Stimulated activated naive B cell treated with anti-CD40 and anti-IgM and Interleukin-4, amounts not matched to agents 10 μg/mL and 1 μg/mL and 100 μg/mL, for 72 hours (primary cell): ENCODE measurements around the gene STARD7.
A peak's percentile ranks its signal among the peaks of the same experiment; 100 is the strongest.
"Not testable (repeated sequence)": the region's sequence is repeated elsewhere in the genome, so short reads cannot be mapped to it uniquely, and the experiment has no call there.

Experiments
- ATAC-seq, 2 donors: fragments of 150-1000 bp; cut with Tn5 transposase; replicated peaks; 2 replicates each; pipeline ENCODE4 v1.10.0; 2021; ENCODE audit warnings: moderate library complexity in 1 of 2
- DNase-seq: peaks from one replicate; pipeline ENCODE4 v3.0.0; 2021
- H3K27ac Mint-ChIP-seq: one replicate; pipeline ENCODE4 v1.8.0; 2022; ENCODE audit warnings: mild to moderate bottlenecking, mixed read lengths
- H3K27me3 Mint-ChIP-seq, 2 donors: one replicate each; pipeline ENCODE4 v1.8.0; 2022; ENCODE audit warnings: mixed read lengths in 2 of 2
- H3K36me3 Mint-ChIP-seq, 2 donors: one replicate each; pipeline ENCODE4 v1.8.0; 2022; ENCODE audit warnings: mixed read lengths in 2 of 2, mild to moderate bottlenecking in 1 of 2
- H3K4me1 Mint-ChIP-seq, 2 donors: one replicate each; pipeline ENCODE4 v1.8.0; 2022; ENCODE audit warnings: mixed read lengths in 2 of 2, mild to moderate bottlenecking in 1 of 2
- H3K4me3 Mint-ChIP-seq, 2 donors: one replicate each; pipeline ENCODE4 v1.8.0; 2022; ENCODE audit warnings: mild to moderate bottlenecking in 2 of 2, mixed read lengths in 2 of 2, moderate library complexity in 1 of 2
- H3K9me3 Mint-ChIP-seq, 2 donors: one replicate each; pipeline ENCODE4 v1.8.0; 2022; ENCODE audit warnings: mixed read lengths in 2 of 2, mild to moderate bottlenecking in 1 of 2

STARD7 gene, protein sequence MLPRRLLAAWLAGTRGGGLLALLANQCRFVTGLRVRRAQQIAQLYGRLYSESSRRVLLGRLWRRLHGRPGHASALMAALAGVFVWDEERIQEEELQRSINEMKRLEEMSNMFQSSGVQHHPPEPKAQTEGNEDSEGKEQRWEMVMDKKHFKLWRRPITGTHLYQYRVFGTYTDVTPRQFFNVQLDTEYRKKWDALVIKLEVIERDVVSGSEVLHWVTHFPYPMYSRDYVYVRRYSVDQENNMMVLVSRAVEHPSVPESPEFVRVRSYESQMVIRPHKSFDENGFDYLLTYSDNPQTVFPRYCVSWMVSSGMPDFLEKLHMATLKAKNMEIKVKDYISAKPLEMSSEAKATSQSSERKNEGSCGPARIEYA

DNA sequence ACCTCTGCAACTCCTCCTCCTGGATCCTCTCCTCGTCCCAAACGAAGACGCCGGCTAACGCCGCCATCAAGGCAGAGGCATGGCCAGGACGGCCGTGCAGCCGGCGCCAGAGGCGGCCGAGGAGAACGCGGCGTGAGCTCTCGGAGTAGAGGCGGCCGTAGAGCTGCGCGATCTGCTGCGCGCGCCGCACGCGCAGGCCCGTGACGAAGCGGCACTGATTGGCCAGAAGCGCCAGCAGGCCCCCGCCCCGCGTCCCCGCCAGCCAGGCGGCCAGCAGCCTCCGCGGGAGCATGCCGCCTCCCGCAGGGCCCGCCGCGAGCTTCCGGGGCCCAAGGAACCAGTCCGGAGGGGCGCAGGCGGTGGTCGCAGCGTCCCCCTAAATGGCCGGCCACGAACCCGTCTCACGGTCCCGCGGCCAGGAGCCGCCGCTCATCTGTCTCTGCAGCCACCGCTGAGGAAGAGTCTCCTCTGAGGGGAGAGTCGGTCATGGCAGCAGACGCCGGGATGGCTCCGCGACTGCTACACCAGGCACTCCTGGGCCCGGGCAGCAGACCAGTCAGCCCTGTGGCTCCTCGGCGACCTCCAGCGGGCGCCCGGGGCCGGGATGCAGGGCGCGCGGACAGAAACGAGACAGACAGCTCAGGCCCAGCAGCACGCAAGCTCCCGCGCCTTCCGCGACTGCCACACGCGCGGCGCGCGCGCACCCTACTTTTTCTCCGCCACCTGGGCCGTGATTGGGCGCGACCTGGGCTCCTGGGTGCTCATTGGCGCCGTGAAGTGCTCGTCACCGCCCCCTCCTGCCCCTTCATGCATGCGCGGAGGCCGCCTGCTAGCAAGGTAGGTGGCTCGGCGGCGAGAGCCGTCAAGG is at the start of gene STARD7:
Gene STARD7 (minus strand): TSS at position 685 of the 868 bp plus-strand sequence. CDS start 393 bp downstream, at position 292.
- Mint-ChIP-seq H3K9me3 (no peaks in the 10 kb centered on the region), H3K4me1 (peaks cover 28 to 54% of the 10 kb centered on the region in 2 donors), H3K27me3 (no peaks in the 10 kb centered on the region), H3K36me3 (peaks cover 29 to 42% of the 10 kb centered on the region in 2 donors), H3K4me3 (peak within 1 kb of the TSS; percentile 91 to 95), H3K27ac (peak within 1 kb of the TSS; percentile 96)
- ATAC-seq (peak; percentile 92), DNase-seq (peak; percentile 99)

DNA sequence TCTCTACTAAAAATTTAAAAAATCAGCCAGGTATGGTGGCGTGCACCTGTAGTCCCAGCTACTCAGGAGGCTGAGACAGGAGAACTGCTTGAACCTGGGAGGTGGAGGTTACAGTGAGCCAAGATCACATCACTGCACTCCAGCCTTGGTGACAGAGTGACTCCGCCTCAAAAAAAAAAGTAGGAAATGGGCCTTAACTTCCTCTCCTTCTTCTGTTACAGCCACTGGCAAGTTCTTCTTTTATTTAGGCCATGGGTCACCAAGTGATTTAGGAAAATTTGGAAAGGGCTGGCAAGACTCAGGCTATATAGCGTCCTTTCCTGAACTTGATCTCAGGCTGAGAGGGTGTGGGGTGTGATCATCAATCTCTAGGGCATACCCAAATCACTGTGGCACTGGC is 49.1 kb upstream of the STARD7 start:
- H3K9me3 Mint-ChIP-seq, H3K27me3 Mint-ChIP-seq, ATAC-seq, DNase-seq, H3K4me3 Mint-ChIP-seq: not testable (repeated sequence)
- Mint-ChIP-seq H3K27ac (peak overlapping the region; percentile 91), H3K36me3 (peaks cover 31 to 58% of the 10 kb centered on the region in 2 donors), H3K4me1 (peaks cover 41 to 92% of the 10 kb centered on the region in 2 donors)

DNA sequence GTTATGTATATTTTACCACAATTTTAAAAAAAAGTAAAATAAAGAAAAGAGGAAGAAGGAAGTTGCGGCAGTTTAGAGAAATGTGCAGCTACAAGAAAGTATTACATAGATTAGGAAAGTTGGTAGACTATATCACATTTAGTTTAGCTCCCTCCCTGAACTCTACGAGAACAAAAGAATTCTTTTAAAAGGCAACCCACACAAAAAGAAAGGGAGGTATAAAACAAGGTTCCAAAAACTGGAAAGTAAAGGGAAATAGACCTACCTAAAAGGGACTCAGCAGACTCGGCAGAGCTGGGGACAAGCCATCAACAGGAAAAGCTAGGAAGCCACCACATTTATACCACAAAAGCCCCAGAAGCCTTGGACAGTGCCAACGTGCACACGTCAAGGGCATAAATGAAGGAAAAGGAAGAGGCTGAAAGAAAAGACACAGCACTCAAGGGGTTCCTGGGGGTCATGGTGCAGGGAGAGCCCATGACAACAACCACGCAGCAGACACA is 48.0 kb upstream of the STARD7 start:
- H3K27me3 Mint-ChIP-seq = no peaks in the 10 kb centered on the region
- H3K27ac Mint-ChIP-seq = peak overlapping the region; percentile 92
- ATAC-seq = peak; percentile 27 to 43
- DNase-seq = no peak
- H3K9me3 Mint-ChIP-seq = no peaks in the 10 kb centered on the region
- peak overlapping the region; percentile 34 to 70 for H3K4me3 Mint-ChIP-seq
- H3K36me3 Mint-ChIP-seq = peaks cover 41 to 68% of the 10 kb centered on the region in 2 donors
- peaks cover 41 to 86% of the 10 kb centered on the region in 2 donors for H3K4me1 Mint-ChIP-seq

DNA sequence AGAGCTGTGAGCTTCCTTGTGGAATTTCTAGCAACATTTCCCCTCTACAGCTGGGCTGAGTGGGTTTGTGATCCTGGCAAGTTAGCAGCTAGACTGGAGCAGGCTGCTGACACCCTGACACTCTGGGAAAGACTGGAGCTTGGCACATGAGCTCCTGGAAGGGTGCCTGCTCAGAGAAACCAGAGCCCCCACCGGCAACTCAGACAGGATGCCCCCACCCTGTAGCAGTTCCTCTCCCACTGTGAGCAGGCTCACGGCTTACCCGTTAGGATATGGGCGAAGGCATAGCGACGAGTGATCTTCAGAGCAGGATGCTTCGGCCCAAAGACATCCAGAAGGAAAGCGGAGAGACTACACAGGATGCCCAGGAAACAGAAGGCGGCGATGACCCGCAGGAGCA is 45.9 kb upstream of the STARD7 start:
- no peaks in the 10 kb centered on the region for H3K27me3 Mint-ChIP-seq
- H3K36me3 Mint-ChIP-seq = peaks cover 58 to 71% of the 10 kb centered on the region in 2 donors
- DNase-seq (no peak), ATAC-seq (no peak)
- no peaks in the 10 kb centered on the region for H3K9me3 Mint-ChIP-seq
- peaks cover 29 to 77% of the 10 kb centered on the region in 2 donors for H3K4me1 Mint-ChIP-seq
- H3K27ac Mint-ChIP-seq = no peak overlapping the region
- no peak overlapping the region for H3K4me3 Mint-ChIP-seq

DNA sequence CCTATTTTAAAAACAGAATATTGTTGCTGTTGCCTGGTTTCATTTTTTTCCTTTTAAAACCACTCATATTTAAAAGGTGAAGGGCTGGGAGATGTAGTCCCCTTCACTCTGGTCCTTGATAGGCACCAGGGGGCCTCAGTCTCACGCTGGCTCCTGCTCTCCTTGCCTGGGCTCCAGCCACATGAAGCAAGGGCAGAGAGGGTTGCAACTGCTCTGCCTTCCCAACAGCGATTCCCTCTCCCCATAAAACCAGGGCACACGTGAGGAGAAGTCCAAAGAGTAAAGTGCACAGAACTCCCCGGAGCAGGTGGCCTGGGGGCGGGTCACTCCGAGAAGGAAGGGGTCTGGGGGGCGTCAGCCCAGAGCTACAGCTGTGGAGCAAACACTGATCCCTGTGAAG is 44.4 kb upstream of the STARD7 start:
- DNase-seq (no peak), ATAC-seq (no peak)
- Mint-ChIP-seq H3K36me3 (peaks cover 62 to 71% of the 10 kb centered on the region in 2 donors), H3K27ac (no peak overlapping the region), H3K9me3 (no peaks in the 10 kb centered on the region), H3K27me3 (no peaks in the 10 kb centered on the region), H3K4me3 (no peak overlapping the region), H3K4me1 (peaks cover 22 to 61% of the 10 kb centered on the region in 2 donors)

DNA sequence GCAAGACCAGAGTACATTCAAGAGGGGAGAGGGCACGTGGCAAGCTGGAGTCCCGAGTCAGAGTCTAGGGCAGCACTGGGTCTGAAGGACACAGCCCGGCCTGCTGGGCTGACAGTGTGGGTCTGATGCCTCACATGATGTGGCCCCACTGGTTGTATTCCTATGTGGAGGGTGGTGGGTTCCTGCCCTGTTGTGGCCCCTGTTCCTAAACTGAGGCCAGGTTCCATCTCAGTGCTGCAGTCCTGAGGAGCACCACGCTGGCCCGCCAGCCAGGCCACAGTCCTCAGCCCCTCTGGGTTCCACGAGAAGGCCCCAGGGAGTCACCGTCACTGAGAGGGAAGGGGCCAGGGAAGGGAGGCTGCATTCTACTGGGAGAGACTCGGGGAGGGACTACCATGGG is 43.9 kb upstream of the STARD7 start:
- DNase-seq (no peak), ATAC-seq (no peak)
- H3K4me1 Mint-ChIP-seq = peaks cover 19 to 60% of the 10 kb centered on the region in 2 donors
- H3K4me3 Mint-ChIP-seq = no peak overlapping the region
- no peaks in the 10 kb centered on the region for H3K27me3 Mint-ChIP-seq
- H3K27ac Mint-ChIP-seq = peak overlapping the region; percentile 62
- H3K9me3 Mint-ChIP-seq = no peaks in the 10 kb centered on the region
- H3K36me3 Mint-ChIP-seq = peaks cover 65 to 71% of the 10 kb centered on the region in 2 donors

DNA sequence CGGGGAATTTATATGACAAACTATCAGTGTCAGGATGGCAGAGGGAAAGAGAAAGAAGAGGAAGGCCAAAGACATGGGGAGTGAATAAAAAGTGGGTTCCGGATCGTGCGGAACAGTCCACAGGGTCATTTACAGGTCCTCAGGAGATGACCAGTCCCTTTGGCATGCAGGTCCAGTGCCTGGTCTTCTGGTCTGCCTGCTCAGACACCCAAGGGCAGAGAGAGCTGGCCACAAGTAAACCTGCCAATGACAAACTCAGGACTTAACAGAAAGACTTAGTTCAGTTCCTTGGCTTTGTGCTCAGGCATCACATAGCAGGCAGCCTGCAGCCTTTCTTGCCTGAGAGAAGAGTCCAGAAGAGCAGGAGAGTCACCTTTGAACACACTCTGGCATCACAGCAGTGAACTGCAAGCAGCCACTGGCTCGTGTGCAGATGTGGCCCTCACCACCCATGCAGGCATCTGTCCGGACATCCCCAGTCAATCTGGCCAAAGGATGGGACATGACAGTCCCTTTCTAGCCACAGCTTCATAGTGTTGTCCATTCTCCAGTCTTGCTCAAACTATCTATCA is 43.2 kb upstream of the STARD7 start:
- ATAC-seq (no peak), DNase-seq (no peak)
- Mint-ChIP-seq H3K4me1 (peaks cover 20 to 59% of the 10 kb centered on the region in 2 donors), H3K27me3 (no peaks in the 10 kb centered on the region), H3K27ac (peak overlapping the region; percentile 62), H3K36me3 (peaks cover 66 to 73% of the 10 kb centered on the region in 2 donors), H3K9me3 (no peaks in the 10 kb centered on the region), H3K4me3 (no peak overlapping the region)

DNA sequence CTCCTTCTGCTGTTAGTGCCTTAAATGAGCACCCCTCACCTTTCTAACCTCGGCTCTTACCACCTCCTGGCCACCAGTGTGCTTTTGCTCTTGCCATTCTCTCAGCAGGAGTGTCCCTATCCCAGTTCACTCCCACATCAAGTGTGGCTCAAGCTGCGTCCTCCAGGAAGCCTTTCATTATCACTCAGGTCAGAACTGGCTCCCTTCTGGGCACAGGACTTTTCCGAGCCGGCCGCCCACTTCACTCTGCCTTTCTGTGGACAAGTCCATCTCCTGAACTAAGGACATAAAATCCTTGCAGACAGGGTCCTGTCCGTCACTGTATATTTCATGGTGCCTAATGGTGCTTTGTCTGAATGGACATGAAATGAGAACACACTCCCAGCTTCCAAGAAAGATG is 41.6 kb upstream of the STARD7 start:
- Mint-ChIP-seq H3K27me3 (no peaks in the 10 kb centered on the region), H3K9me3 (peaks cover 4% of the 10 kb centered on the region in 2 donors), H3K36me3 (peaks cover 67 to 74% of the 10 kb centered on the region in 2 donors), H3K4me1 (peaks cover 23 to 59% of the 10 kb centered on the region in 2 donors), H3K27ac (peak overlapping the region; percentile 57), H3K4me3 (no peak overlapping the region)
- ATAC-seq (no peak), DNase-seq (no peak)

DNA sequence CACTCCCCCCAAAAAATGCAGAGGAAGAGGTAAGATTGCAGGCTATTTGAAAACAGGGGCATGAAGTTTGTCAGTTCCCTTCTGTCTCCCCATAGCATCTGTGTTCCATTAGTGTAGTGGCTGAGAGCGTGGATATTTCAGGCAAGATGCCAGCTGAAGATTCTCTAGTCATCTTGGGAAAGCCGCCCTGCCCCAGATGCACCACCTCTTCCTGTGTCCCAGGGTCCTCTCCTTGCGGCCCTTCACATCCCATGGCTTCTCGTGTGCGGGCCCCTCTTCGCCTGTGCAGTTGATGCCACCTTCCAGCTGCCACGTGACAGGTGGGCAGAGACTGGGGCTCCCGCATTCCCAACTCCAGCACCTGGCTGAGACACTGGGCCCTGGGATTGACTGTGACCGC is 41.0 kb upstream of the STARD7 start:
- Mint-ChIP-seq H3K4me3 (no peak overlapping the region), H3K36me3 (peaks cover 68 to 72% of the 10 kb centered on the region in 2 donors), H3K9me3 (peaks cover 4% of the 10 kb centered on the region in 2 donors), H3K27me3 (no peaks in the 10 kb centered on the region), H3K4me1 (peaks cover 25 to 58% of the 10 kb centered on the region in 2 donors), H3K27ac (no peak overlapping the region)
- ATAC-seq (no peak), DNase-seq (no peak)

DNA sequence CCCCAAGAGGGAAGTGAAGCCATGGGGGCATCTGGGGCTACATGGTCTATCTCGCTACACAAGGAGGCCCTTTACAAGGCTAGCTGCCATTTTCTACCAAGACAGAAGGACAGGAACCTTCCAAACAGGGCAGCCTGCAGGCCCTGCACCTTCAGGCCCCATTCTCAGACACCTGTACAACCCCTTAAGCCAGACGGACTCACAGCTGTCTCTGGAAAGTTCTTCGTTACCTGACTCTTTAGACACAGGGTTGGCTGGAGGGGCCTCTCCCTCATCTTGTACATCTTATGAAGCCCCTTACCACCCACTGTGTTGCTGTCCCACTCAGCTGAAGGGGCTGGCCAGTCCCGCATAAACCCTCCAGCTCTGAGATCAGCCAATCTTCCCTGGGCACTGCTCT is 40.0 kb upstream of the STARD7 start:
- Mint-ChIP-seq H3K36me3 (peaks cover 60 to 66% of the 10 kb centered on the region in 2 donors), H3K4me3 (no peak overlapping the region), H3K27me3 (no peaks in the 10 kb centered on the region), H3K27ac (peak overlapping the region; percentile 25), H3K9me3 (peaks cover 4% of the 10 kb centered on the region in 2 donors), H3K4me1 (peaks cover 23 to 51% of the 10 kb centered on the region in 2 donors)
- ATAC-seq (no peak), DNase-seq (no peak)

DNA sequence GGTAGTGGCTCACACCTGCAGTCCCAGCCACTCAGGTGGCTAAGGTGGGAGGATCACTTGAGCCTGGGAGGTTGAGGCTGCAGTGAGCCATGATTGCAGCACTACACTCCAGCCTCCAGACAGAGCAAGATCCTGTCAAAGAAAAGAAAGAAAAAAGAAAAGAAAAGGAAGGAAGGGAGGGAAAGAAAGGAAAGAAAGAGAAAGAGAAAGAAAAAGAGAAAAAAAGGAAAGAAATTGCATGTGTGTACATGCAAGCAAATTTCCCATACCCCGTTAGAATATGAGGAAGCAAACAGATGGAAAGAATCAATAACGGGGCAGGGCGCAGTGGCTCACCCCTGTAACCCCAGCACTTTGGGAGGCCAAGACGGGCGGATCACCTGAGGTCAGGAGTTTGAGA is 39.3 kb upstream of the STARD7 start:
- peaks cover 4% of the 10 kb centered on the region in 2 donors for H3K9me3 Mint-ChIP-seq
- DNase-seq = no peak
- no peak for ATAC-seq
- peaks cover 24 to 51% of the 10 kb centered on the region in 2 donors for H3K4me1 Mint-ChIP-seq
- H3K4me3 Mint-ChIP-seq = no peak overlapping the region
- H3K27me3 Mint-ChIP-seq = no peaks in the 10 kb centered on the region
- peaks cover 54 to 63% of the 10 kb centered on the region in 2 donors for H3K36me3 Mint-ChIP-seq
- H3K27ac Mint-ChIP-seq = no peak overlapping the region

DNA sequence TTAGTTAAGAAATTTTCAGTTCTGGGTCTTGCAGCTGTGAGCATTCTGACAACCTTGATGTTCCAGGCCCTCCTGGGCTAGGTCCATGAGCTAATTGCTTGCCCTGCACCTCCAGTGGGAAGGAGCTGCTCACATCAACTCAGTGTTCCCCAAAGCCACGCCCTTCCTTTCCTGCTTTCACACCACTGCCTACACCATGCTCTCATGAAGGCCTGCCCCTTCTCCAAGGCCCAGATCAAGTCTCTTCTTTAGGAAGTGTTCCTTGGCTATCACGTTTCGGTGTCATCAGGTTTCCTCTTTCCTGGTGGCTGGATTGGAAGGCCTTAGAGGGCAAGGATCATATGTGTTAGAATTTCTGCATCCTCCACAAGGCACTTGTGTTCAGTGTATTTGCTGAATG is 38.4 kb upstream of the STARD7 start:
- Mint-ChIP-seq H3K4me3 (peak overlapping the region in 1 of 2 donors; percentile 4), H3K36me3 (peaks cover 47 to 55% of the 10 kb centered on the region in 2 donors), H3K27ac (no peak overlapping the region), H3K9me3 (peaks cover 4% of the 10 kb centered on the region in 2 donors), H3K4me1 (peaks cover 29 to 59% of the 10 kb centered on the region in 2 donors), H3K27me3 (no peaks in the 10 kb centered on the region)
- ATAC-seq = no peak
- no peak for DNase-seq

DNA sequence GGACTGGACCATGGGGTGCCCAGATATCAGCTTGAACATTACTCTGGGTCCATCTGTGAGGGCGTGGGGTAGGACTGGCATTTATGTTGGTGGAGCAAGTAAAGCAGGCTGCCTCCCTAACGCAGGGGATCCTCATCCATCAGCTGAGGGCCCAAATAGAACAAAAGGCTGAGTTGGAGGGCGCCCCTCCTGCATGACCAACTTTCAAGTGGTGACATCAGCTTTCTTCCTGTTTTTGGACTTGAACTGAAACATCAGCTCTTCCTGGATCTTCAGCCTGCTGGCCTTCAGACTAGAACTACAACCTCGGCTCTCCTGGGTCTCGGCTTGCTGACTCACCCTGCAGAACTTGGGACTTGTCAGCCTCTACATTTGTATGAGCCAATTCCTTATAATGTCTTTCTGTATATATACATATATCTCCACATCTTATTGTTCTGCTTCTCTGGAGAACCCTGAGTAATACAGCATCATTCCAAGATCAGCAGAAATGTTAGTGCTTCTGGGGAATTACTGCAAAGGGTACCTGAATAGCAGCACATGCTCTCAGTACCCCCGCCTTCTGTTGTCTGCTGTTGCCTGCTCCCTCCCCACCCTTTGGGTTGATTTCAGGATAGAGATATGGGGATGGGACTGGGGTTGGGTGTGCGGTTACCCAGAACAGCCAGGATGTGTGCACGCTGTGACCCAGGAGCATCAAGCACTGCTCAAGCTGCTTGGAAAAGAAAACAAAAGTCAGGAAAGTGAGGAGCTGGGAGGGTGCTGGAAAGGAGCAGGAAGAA is 37.2 kb upstream of the STARD7 start:
- Mint-ChIP-seq H3K36me3 (peaks cover 39 to 48% of the 10 kb centered on the region in 2 donors), H3K27me3 (no peaks in the 10 kb centered on the region), H3K27ac (peak overlapping the region; percentile 90), H3K4me1 (peaks cover 37 to 64% of the 10 kb centered on the region in 2 donors), H3K4me3 (peak overlapping the region in 1 of 2 donors; percentile 6), H3K9me3 (peaks cover 4% of the 10 kb centered on the region in 2 donors)
- peak; percentile 51 to 56 for ATAC-seq
- DNase-seq = no peak
